OCI-LY7 (cell line): ENCODE data around the gene GID4. TPM values are rescaled to one million over a fixed set of nuclear protein-coding genes. Genes with fewer than 3 reads are reported as not detected.

Experiments used
- BruUV-seq: library from RNA; stranded (reverse); fragments of 400-500 nt; replicated peaks from 2 replicates; lab custom pipeline; 2021; lab: Mats Ljungman, UMichigan
- CTCF ChIA-PET: fragments of 300-600 bp; sonication (Branson Sonifier 250); formaldehyde crosslinking; loops from one replicate; lab custom pipeline; 2022; ENCODE audit warnings: antibody characterized with exemption; ENCODE audit not compliant: unreplicated experiment; lab: Charles Lee
- POLR2A ChIA-PET: fragments of 300-600 bp; sonication (Branson Sonifier 250); formaldehyde crosslinking; loops from one replicate; lab custom pipeline; 2022; ENCODE audit warnings: antibody characterized with exemption; lab: Charles Lee
- DNase-seq: peaks from one replicate; pipeline ENCODE4 v3.0.0-alpha.2; 2015; ENCODE audit warnings: low spot score
- H2AFZ ChIP-seq: fragments of 200-600 bp; sonication (generic), shearing (Covaris generic); 2 replicates; pipeline ENCODE4 v1.6.1; 2014; ENCODE audit warnings: mild to moderate bottlenecking, antibody characterized with exemption, low read length, moderate library complexity
- H3K27ac ChIP-seq: fragments of 200-600 bp; sonication (generic); 2 replicates; pipeline ENCODE4 v1.5.1; 2014; ENCODE audit warnings: mixed run types, low read depth, mild to moderate bottlenecking, moderate library complexity, low read length, inconsistent platforms; ENCODE audit not compliant: poor library complexity, severe bottlenecking
- H3K36me3 ChIP-seq: fragments of 200-600 bp; sonication (generic); 2 replicates; pipeline ENCODE4 v1.6.1; 2014; ENCODE audit warnings: mild to moderate bottlenecking, antibody characterized with exemption, low read length, moderate library complexity, mixed read lengths; ENCODE audit not compliant: insufficient read depth
- H3K4me1 ChIP-seq: fragments of 200-600 bp; sonication (generic); 2 replicates; pipeline ENCODE4 v1.5.1; 2014; ENCODE audit warnings: mild to moderate bottlenecking, low read length; ENCODE audit not compliant: insufficient read depth, poor library complexity, severe bottlenecking
- H3K4me2 ChIP-seq: fragments of 200-600 bp; sonication (generic); 2 replicates; pipeline ENCODE4 v1.6.1; 2014; ENCODE audit warnings: mild to moderate bottlenecking, low read length
- H3K4me3 ChIP-seq: fragments of 200-600 bp; sonication (generic); 2 replicates; pipeline ENCODE4 v1.5.1; 2014; ENCODE audit warnings: mild to moderate bottlenecking, low read depth, low read length; ENCODE audit not compliant: poor library complexity, severe bottlenecking
- H3K79me2 ChIP-seq: fragments of 200-600 bp; sonication (generic); 2 replicates; pipeline ENCODE4 v1.6.1; 2016; ENCODE audit warnings: low read depth, mild to moderate bottlenecking, low read length, moderate library complexity, mixed read lengths; ENCODE audit not compliant: insufficient read depth
- H3K9me2 ChIP-seq: fragments of 200-600 bp; sonication (generic); 2 replicates; pipeline ENCODE4 v1.6.1; 2016; ENCODE audit warnings: mild to moderate bottlenecking, low read length, mixed read lengths; ENCODE audit not compliant: insufficient read depth
- H3K9me3 ChIP-seq: fragments of 200-600 bp; sonication (generic); 2 replicates; pipeline ENCODE4 v1.6.1; 2014; ENCODE audit warnings: mild to moderate bottlenecking, mixed run types, low read length, mixed read lengths
- H4K20me1 ChIP-seq: fragments of 200-600 bp; sonication (generic); 2 replicates; pipeline ENCODE4 v1.6.1; 2014; ENCODE audit warnings: mild to moderate bottlenecking, antibody characterized with exemption, low read length, moderate library complexity, mixed read lengths; ENCODE audit not compliant: insufficient read depth
- CTCF ChIP-seq: fragments of 200-600 bp; sonication (generic); conservative IDR thresholded peaks from 2 replicates; pipeline ENCODE4 v1.5.1; 2014; ENCODE audit warnings: mild to moderate bottlenecking, antibody characterized with exemption, low read length, moderate library complexity, mixed read lengths
- EZH2phosphoT487 ChIP-seq: fragments of 200-600 bp; sonication (generic); IDR thresholded peaks from 2 replicates; pipeline ENCODE4 v1.6.1; 2018; ENCODE audit warnings: low read depth, borderline replicate concordance, mild to moderate bottlenecking, mixed run types, antibody characterized with exemption, low read length, moderate library complexity, mixed read lengths
- intact Hi-C: fragments of 100-400 bp; cut with micrococcal nuclease; formaldehyde crosslinking; loops from one replicate; pipeline ENCODE4 v1.10.0; 2022; ENCODE audit not compliant: unreplicated experiment
- total RNA-seq, 2 experiments: library from RNA; depleted of rRNA in 1 of 2; stranded (reverse); fragments of >200 nt in 1 of 2; shearing (Covaris generic) in 1 of 2; gene quantifications; 2 replicates each; pipeline ENCODE4 v1.2.3, GENCODE V29; 2014 to 2022

The GID4 gene
- total RNA-seq, 2 experiments from 2014 or later: 5.1 to 11.8 TPM

DNA sequence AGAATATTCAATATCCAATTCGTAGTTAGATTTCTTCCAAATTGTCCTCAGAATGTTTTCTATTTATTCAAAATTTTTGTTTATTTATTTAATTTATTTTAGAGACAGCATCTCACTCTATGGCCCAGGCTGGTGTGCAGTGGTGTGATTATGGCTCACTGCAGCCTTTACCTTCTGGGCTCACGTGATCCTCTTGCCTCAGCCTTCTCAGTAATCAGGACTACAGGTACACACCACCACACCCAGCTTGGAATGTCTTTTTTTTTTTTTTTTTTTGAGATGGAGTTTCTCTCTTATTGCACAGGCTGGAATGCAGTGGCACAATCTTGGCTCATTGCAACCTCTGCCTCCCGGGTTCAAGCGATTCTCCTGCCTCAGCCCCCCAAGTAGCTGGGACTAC lies 45.0 kb downstream of the GID4 start:
- Histone ChIP-seq H3K9me3 (no peaks in the 10 kb centered on the region), H2AFZ (no peak overlapping the region), H4K20me1 (no peaks in the 10 kb centered on the region), H3K79me2 (peaks cover 15% of the 10 kb centered on the region), H3K36me3 (no peaks in the 10 kb centered on the region), H3K4me3 (no peak overlapping the region), H3K27ac (no peak overlapping the region), H3K9me2 (no peaks in the 10 kb centered on the region), H3K4me2 (no peak overlapping the region), H3K4me1 (peaks cover 13% of the 10 kb centered on the region)
- no peak for DNase-seq
- intact Hi-C loops: no loop called here
- POLR2A ChIA-PET: no interaction called here
- CTCF ChIA-PET: no interaction called here
- BruUV-seq: no TSS peak
- no peak for TF ChIP-seq CTCF
- no peak for TF ChIP-seq EZH2phosphoT487

DNA sequence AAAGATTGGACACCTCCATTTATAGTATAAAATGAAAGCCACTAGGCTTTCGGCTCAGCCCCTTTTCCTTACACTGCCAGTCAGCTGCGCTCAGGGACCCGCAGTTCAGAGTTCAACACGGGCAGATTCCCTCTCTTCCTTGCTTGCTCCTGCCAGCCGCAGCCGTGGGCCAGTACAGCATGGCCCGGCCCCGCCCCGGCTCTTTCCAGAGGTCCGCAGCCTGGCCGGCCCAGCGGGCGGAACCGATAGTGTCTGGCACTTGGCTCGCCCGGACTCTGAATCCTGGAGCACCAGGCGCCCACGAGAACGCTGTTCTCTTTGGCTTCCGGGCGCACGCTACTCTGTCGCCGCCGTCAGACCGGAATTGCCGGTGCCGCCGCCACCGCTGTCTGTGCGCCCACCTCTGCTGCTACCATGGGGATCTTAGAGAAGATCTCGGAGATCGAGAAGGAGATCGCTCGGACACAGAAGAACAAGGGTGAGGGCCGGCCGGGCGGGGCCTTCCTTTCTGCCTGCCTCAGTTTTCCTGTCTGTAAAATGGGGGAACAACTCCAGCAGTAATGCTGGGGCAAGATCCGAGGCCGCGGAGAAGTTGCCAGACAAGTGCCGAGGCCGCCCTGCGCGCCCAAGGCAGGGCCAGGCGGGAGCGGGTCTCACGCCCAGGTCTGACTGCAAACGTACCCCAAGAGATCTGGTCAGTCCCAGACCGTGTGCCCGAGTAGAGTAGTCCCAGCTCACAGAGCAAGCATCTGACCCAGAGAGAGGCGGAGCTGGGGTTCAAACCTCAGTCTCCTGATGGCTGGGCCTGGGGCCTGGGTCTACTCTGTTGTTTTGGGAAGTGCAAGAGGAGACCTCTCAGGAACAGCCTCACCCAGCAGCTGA lies 48.6 kb downstream of the GID4 start, which contains the start of gene DRG2:
Gene DRG2 (plus strand): TSS at position 339 of the 882 bp plus-strand sequence. CDS start 76 bp downstream, at position 415.
- peak within 1 kb of the TSS; percentile 100 for H2AFZ ChIP-seq
- ChIA-PET CTCF (no interaction called here), POLR2A (interaction anchor here (0.9 kb wide), 1 partner anchor 18 kb away, joined by 4 read pairs; no protein-coding TSS in a partner anchor)
- peaks cover 23% of the 10 kb centered on the region for H3K79me2 ChIP-seq
- intact Hi-C loops: no loop called here
- H3K4me1 ChIP-seq: peaks cover 13% of the 10 kb centered on the region
- DNase-seq: peak; percentile 91
- TF ChIP-seq EZH2phosphoT487 (no peak), CTCF (no peak)
- H3K27ac ChIP-seq: peak within 1 kb of the TSS; percentile 26
- H4K20me1 ChIP-seq: no peaks in the 10 kb centered on the region
- H3K36me3 ChIP-seq: peaks cover 18% of the 10 kb centered on the region; the same call in 1 of the 2 replicates
- H3K9me3 ChIP-seq: no peaks in the 10 kb centered on the region
- H3K4me3 ChIP-seq: peak within 1 kb of the TSS; percentile 88
- TSS peak; percentile 65 for BruUV-seq
- peak within 1 kb of the TSS; percentile 93 for H3K4me2 ChIP-seq
- H3K9me2 ChIP-seq: no peaks in the 10 kb centered on the region

- H3K36me3 ChIP-seq: peaks cover 31% of the 10 kb centered on the region
- no peaks in the 10 kb centered on the region for H3K9me2 ChIP-seq
- POLR2A ChIA-PET: no interaction called here
- no peaks in the 10 kb centered on the region for H3K9me3 ChIP-seq
- CTCF ChIA-PET: no interaction called here
- H4K20me1 ChIP-seq: no peaks in the 10 kb centered on the region
- intact Hi-C loops: loop anchor here (10.0 kb wide), 1 partner anchor 65 kb away; no protein-coding TSS in a partner anchor
- peaks cover 23% of the 10 kb centered on the region for H3K79me2 ChIP-seq
- no TSS peak for BruUV-seq
- H3K4me1 ChIP-seq: peaks cover 13% of the 10 kb centered on the region
- no peak overlapping the region for H2AFZ ChIP-seq
- H3K4me3 ChIP-seq: no peak overlapping the region
- TF ChIP-seq CTCF: no peak
- no peak for TF ChIP-seq EZH2phosphoT487
- H3K27ac ChIP-seq: no peak overlapping the region
- no peak for DNase-seq
- H3K4me2 ChIP-seq: peak overlapping the region; percentile 87
Measured at GRCh38 chr17:18089613-18090012, 50.4 kb downstream of the GID4 start.
